Measurements from ENCODE around the gene GUK1. TPM values are rescaled to one million over a fixed set of nuclear protein-coding genes. Genes with fewer than 3 reads are reported as not detected.

Gene GUK1
- total and polyA plus RNA-seq, 2 experiments from 2014 or later, result 87.5 to 121 TPM

DNA sequence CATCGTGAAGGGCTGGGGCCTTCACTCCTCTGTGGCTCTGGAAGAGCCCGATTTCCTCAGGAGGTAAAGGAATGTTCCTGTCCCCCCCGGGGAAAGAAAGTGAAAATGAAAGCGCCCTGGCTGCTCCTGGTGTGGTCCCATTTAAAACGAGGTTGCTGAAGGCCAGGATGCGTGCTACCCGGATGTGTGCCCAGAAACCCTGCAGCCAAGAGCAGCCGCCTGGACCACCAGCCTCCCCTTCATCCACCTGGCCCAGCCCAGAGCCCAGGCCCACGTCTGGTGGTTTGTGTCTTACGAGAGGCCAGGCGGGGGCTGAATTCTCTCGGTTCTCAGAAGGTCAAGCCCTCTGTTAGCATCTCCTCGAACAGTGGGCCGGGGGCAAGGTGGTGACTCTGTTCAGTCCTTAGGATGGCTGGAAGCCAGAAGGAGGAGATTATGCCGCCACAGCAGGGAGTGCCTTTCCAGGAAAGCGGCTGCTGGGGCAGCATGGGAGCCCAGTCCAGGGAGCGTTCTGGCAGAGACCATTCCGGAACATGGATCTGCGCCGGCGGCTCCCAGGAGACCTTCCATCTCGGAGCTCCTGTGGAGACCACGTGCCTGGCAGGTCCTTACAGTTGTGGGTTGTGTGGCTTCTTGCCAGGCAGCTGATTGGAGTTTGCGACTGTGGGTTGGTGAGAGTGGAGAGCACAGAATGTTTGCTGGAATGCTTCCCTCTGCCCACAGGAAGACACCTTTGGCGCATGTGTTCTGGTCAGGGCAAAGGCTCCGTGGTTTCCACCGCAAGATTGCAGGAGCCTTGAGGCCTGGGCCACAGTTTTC is 1.4 kb downstream of the GUK1 start (continued):
- TF ChIP-seq ZNF114 (CRISPR knock-in tag; IDR thresholded peaks at IDR 0.05), result no peak
- TF ChIP-seq, protein P1, sequence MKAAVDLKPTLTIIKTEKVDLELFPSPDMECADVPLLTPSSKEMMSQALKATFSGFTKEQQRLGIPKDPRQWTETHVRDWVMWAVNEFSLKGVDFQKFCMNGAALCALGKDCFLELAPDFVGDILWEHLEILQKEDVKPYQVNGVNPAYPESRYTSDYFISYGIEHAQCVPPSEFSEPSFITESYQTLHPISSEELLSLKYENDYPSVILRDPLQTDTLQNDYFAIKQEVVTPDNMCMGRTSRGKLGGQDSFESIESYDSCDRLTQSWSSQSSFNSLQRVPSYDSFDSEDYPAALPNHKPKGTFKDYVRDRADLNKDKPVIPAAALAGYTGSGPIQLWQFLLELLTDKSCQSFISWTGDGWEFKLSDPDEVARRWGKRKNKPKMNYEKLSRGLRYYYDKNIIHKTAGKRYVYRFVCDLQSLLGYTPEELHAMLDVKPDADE (IDR thresholded peaks at IDR 0.05), result no peak
- TF ChIP-seq ZNF331 (CRISPR knock-in tag; IDR thresholded peaks at IDR 0.05; ENCODE audit: low read depth), result no peak
- TF ChIP-seq STAT1 (IDR thresholded peaks at IDR 0.05; ENCODE audit: unreplicated experiment), result no peak
- no peak for TF ChIP-seq NANOG (IDR thresholded peaks at IDR 0.05; ENCODE audit: borderline replicate concordance)
- TF ChIP-seq POLR2AphosphoS5 (IDR thresholded peaks at IDR 0.05; ENCODE audit: low read depth), result no peak
- TF ChIP-seq CTCF (conservative IDR thresholded peaks at IDR 0.05; ENCODE audit: low read depth in 2 of 2), result no peak
- TF ChIP-seq EZH2 (IDR thresholded peaks at IDR 0.05; ENCODE audit: low read depth, unreplicated experiment), result no peak
- no peak for TF ChIP-seq EZH2phosphoT487 (IDR thresholded peaks at IDR 0.05; ENCODE audit: unreplicated experiment)
- TF ChIP-seq CREB1 (CRISPR knock-in tag; IDR thresholded peaks at IDR 0.05; ENCODE audit: low read depth), result no peak

DNA sequence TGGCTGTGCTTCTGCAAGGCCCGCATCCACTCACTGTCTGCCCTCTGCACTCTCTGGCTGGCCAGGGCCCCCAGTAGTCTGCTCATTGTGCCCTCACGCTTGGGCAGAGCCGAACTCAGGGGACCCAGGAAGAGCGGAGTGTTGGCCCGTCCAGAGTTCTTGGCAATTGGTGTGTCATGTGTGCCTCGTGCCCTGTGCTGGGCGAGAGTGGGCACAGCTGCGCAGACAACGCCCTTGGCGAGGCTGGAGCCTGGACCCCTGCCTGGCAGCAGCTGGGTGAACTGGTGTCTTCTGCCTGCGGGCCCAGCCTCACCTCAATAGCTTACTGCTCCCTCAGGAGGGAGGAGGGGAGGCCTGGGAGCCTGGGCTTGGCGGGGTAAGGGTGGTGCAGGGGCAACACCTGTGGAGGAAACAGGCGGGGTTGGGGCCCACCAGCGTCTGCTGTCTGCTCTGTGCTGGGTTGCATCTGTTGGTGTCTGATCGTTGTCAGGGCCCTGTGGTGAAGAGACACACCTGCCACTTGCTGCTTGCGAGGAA is 2.1 kb downstream of the GUK1 start:
- ATAC-seq (no peak), DNase-seq (ENCODE audit: low spot score) (no peak)
- Histone ChIP-seq H3K27ac (ENCODE audit: low read depth) (no peak overlapping the region), H4K20me1 (replicated peaks; ENCODE audit: insufficient read depth) (no peaks in the 10 kb centered on the region), H3K4me2 (no peak overlapping the region), H2AFZ (no peak overlapping the region), H3K4me3 (no peak overlapping the region), H3K4me1 (ENCODE audit: insufficient read depth) (peaks cover 5% of the 10 kb centered on the region; the same call in 1 of the 2 replicates), H3K9me2 (ENCODE audit: insufficient read depth) (no peaks in the 10 kb centered on the region), H3K36me3 (ENCODE audit: insufficient read depth) (no peaks in the 10 kb centered on the region), H3F3A (replicated peaks; ENCODE audit: low read depth) (no peaks in the 10 kb centered on the region), H3K27me3 (ENCODE audit: insufficient read depth) (peaks cover 8% of the 10 kb centered on the region), H3K79me2 (replicated peaks; ENCODE audit: insufficient read depth) (peaks cover 34% of the 10 kb centered on the region)
- Mint-ChIP-seq H3K27ac (no peak overlapping the region), H3K4me3 (peak overlapping the region; percentile 86; the same call in 1 of the 3 replicates), H3K36me3 (ENCODE audit: low read depth) (no peaks in the 10 kb centered on the region; the same call in 1 of the 3 replicates), H3K9me3 (no peaks in the 10 kb centered on the region; the same call in 2 of the 3 replicates), H3K4me1 (peaks cover 2% of the 10 kb centered on the region; the same call in 1 of the 3 replicates), H3K27me3 (ENCODE audit: insufficient read depth, low read depth, poor library complexity) (peaks cover 15% of the 10 kb centered on the region)
- no peak for TF ChIP-seq CREB1 (CRISPR knock-in tag; IDR thresholded peaks at IDR 0.05; ENCODE audit: low read depth)

Measured in GM23338 (cell line).